Brain microvascular endothelial cell (primary cell): Measurements from ENCODE around the gene CLBA1.
"Not testable (repeated sequence)": the region's sequence is repeated elsewhere in the genome, so short reads cannot be mapped to it uniquely, and the experiment has no call there.

ENCODE experiments used
- DNase-seq: peaks from one replicate; pipeline ENCODE4 v3.0.0-alpha.2; 2020
- H3K27ac ChIP-seq: fragments of 250-450 bp; sonication (Bioruptor Pico); 2 replicates; pipeline ENCODE4 v1.5.1; 2020; ENCODE audit warnings: mild to moderate bottlenecking, moderate library complexity
- H3K27me3 ChIP-seq: fragments of 250-450 bp; sonication (Bioruptor Pico); replicated peaks from 2 replicates; pipeline ENCODE4 v1.5.1; 2020; ENCODE audit warnings: mild to moderate bottlenecking
- H3K36me3 ChIP-seq: fragments of 250-450 bp; sonication (Bioruptor Pico); replicated peaks from 2 replicates; pipeline ENCODE4 v1.5.1; 2020; ENCODE audit warnings: mild to moderate bottlenecking
- H3K4me3 ChIP-seq: 2 replicates; pipeline ENCODE4 v1.5.1; 2011; ENCODE audit warnings: low read depth, mild to moderate bottlenecking, control low read depth, low read length, moderate library complexity
- CTCF ChIP-seq: IDR thresholded peaks from 2 replicates; pipeline ENCODE4 v1.5.1; 2011; ENCODE audit warnings: low read depth, mild to moderate bottlenecking, moderate library complexity, low read length, control low read depth, inconsistent platforms; ENCODE audit errors: missing control alignments
- in situ Hi-C: cut with HindIII; loops from 2 replicates; pipeline ENCODE4 v1.10.0; 2017; ENCODE audit warnings: low sequenced_read_pairs, low pct_ligation_motif_present

CLBA1 gene

GRCh38 chr14:104948736-104949031, 36.9 kb upstream of the CLBA1 start:
- no peaks in the 10 kb centered on the region for H3K27me3 ChIP-seq
- peaks cover 2% of the 10 kb centered on the region for H3K36me3 ChIP-seq
- no peak overlapping the region for H3K4me3 ChIP-seq
- no peak for DNase-seq
- TF ChIP-seq CTCF, result no peak
- in situ Hi-C loops, result no loop called here
- H3K27ac ChIP-seq, result no peak overlapping the region

- DNase-seq, H3K27ac ChIP-seq, H3K27me3 ChIP-seq, H3K36me3 ChIP-seq, H3K4me3 ChIP-seq, in situ Hi-C loops: not testable (repeated sequence)
These were observed 36.1 kb upstream of the CLBA1 start for GRCh38 chr14:104949406-104949955.

GRCh38 chr14:104950021-104950420, 35.6 kb upstream of the CLBA1 start:
- no peak for TF ChIP-seq CTCF
- no peak overlapping the region for H3K4me3 ChIP-seq
- H3K36me3 ChIP-seq, result peaks cover 6% of the 10 kb centered on the region
- DNase-seq, result no peak
- in situ Hi-C loops, result no loop called here
- H3K27ac ChIP-seq, result no peak overlapping the region
- no peaks in the 10 kb centered on the region for H3K27me3 ChIP-seq

GRCh38 chr14:104950701-104951100, 34.9 kb upstream of the CLBA1 start:
- H3K27me3 ChIP-seq, in situ Hi-C loops, DNase-seq, H3K4me3 ChIP-seq, H3K27ac ChIP-seq: not testable (repeated sequence)
- H3K36me3 ChIP-seq, result peaks cover 11% of the 10 kb centered on the region

- DNase-seq, H3K27me3 ChIP-seq, in situ Hi-C loops, H3K27ac ChIP-seq, H3K4me3 ChIP-seq: not testable (repeated sequence)
- H3K36me3 ChIP-seq, result peaks cover 12% of the 10 kb centered on the region
These were observed 33.5 kb upstream of the CLBA1 start for GRCh38 chr14:104951863-104952657.

- H3K27ac ChIP-seq, result no peak overlapping the region
- no peaks in the 10 kb centered on the region for H3K27me3 ChIP-seq
- no peak for DNase-seq
- in situ Hi-C loops, result no loop called here
- no peak overlapping the region for H3K4me3 ChIP-seq
- H3K36me3 ChIP-seq, result peaks cover 13% of the 10 kb centered on the region
- no peak for TF ChIP-seq CTCF
These were observed 32.5 kb upstream of the CLBA1 start for GRCh38 chr14:104953097-104953496.

- no peak for DNase-seq
- no peak for TF ChIP-seq CTCF
- H3K36me3 ChIP-seq, result peaks cover 13% of the 10 kb centered on the region
- H3K27me3 ChIP-seq, result no peaks in the 10 kb centered on the region
- in situ Hi-C loops, result no loop called here
- no peak overlapping the region for H3K27ac ChIP-seq
- no peak overlapping the region for H3K4me3 ChIP-seq
These were observed 31.5 kb upstream of the CLBA1 start for GRCh38 chr14:104953896-104954656.
